ENCODE measurements around the gene SYNGR1. TPM values are rescaled to one million over a fixed set of nuclear protein-coding genes. Genes with fewer than 3 reads are reported as not detected.
"Not testable (repeated sequence)": the region's sequence is repeated elsewhere in the genome, so short reads cannot be mapped to it uniquely, and the experiment has no call there.

Gene SYNGR1
- polyA plus RNA-seq, 1 donor from 2014 or later: 9.1 TPM

DNA sequence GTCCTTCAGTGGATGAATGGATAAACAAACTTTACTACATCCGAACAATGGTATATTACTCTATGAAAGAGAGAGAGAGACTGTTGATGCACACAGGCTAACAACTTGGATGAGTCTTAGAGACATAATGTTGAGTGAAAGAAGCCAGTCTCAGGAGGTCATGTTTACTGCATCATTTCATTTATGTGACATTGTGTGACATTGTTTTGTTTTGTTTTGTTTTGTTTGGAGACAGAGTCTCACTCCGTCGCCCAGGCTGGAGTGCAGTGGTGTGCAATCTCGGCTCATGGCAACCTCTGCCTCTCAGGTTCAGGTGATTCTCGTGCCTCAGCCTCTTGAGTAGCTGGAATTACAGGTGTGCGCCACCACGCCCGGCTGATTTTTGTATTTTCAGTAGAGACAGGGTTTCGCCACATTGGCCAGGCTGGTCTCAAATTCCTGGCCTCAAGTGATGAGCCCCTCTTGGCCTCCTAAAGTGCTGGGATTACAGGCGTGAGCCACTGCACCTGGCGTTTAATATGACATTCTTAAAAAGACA, 62.1 kb downstream of the SYNGR1 start:
- H3K36me3 Mint-ChIP-seq, H3K9me3 Mint-ChIP-seq, H3K27me3 Mint-ChIP-seq, H3K4me3 Mint-ChIP-seq: not testable (repeated sequence)
- H3K4me1 Mint-ChIP-seq: peaks cover 9 to 19% (median 18%) of the 10 kb centered on the region in 3 donors
- H3K27ac Mint-ChIP-seq: peak overlapping the region in 1 of 3 donors; percentile 80

DNA sequence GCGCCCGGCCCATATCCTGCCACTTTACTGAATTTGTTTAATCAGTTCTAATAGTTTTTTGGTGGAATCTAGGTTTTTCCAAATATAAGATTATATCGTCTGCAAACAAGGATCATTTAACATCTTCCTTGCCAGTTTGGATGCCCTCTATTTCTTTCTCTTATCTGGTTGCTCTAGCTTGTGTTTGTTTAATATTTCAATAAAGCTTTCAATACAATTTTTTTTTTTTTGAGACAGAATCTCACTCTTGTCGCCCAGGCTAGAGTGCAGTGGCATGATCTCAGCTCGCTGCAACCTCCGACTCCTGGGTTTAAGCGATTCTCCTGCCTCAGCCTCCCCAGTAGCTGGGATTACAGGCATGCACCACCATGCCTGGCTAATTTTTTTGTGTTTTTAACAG, 63.4 kb downstream of the SYNGR1 start:
- H3K9me3 Mint-ChIP-seq, H3K27me3 Mint-ChIP-seq, H3K4me3 Mint-ChIP-seq, H3K27ac Mint-ChIP-seq, H3K36me3 Mint-ChIP-seq: not testable (repeated sequence)
- H3K4me1 Mint-ChIP-seq: peaks cover 7 to 15% (median 12%) of the 10 kb centered on the region in 3 donors

- H3K27ac Mint-ChIP-seq: peak overlapping the region in 1 of 3 donors; percentile 31
- H3K27me3 Mint-ChIP-seq: no peaks in the 10 kb centered on the region
- peaks cover 3% of the 10 kb centered on the region for H3K36me3 Mint-ChIP-seq
- H3K9me3 Mint-ChIP-seq: no peaks in the 10 kb centered on the region
- H3K4me3 Mint-ChIP-seq: peak overlapping the region in 1 of 4 donors; percentile 23
- H3K4me1 Mint-ChIP-seq: peaks cover 8 to 16% (median 12%) of the 10 kb centered on the region in 3 donors
Measured at GRCh38 chr22:39414377-39414776, 64.6 kb downstream of the SYNGR1 start.

- peaks cover 8 to 12% (median 11%) of the 10 kb centered on the region in 3 donors for H3K4me1 Mint-ChIP-seq
- H3K27ac Mint-ChIP-seq: peak overlapping the region in 1 of 3 donors; percentile 31
- peaks cover 2% of the 10 kb centered on the region for H3K36me3 Mint-ChIP-seq
- no peaks in the 10 kb centered on the region for H3K27me3 Mint-ChIP-seq
- H3K4me3 Mint-ChIP-seq: no peak overlapping the region
- H3K9me3 Mint-ChIP-seq: no peaks in the 10 kb centered on the region
Measured at GRCh38 chr22:39414886-39415285, 65.1 kb downstream of the SYNGR1 start.

GRCh38 chr22:39415506-39415905, 65.7 kb downstream of the SYNGR1 start:
- peaks cover 8 to 12% (median 11%) of the 10 kb centered on the region in 3 donors for H3K4me1 Mint-ChIP-seq
- no peak overlapping the region for H3K4me3 Mint-ChIP-seq
- peak overlapping the region in 1 of 3 donors; percentile 39 for H3K27ac Mint-ChIP-seq
- no peaks in the 10 kb centered on the region for H3K9me3 Mint-ChIP-seq
- H3K36me3 Mint-ChIP-seq: peaks cover 2% of the 10 kb centered on the region
- H3K27me3 Mint-ChIP-seq: no peaks in the 10 kb centered on the region

- peaks cover 5% of the 10 kb centered on the region for H3K36me3 Mint-ChIP-seq
- H3K4me3 Mint-ChIP-seq: no peak overlapping the region
- H3K27me3 Mint-ChIP-seq: no peaks in the 10 kb centered on the region
- no peaks in the 10 kb centered on the region for H3K9me3 Mint-ChIP-seq
- H3K27ac Mint-ChIP-seq: no peak overlapping the region
- peaks cover 8 to 12% (median 11%) of the 10 kb centered on the region in 3 donors for H3K4me1 Mint-ChIP-seq
Measured at GRCh38 chr22:39416319-39416718, 66.5 kb downstream of the SYNGR1 start.

DNA sequence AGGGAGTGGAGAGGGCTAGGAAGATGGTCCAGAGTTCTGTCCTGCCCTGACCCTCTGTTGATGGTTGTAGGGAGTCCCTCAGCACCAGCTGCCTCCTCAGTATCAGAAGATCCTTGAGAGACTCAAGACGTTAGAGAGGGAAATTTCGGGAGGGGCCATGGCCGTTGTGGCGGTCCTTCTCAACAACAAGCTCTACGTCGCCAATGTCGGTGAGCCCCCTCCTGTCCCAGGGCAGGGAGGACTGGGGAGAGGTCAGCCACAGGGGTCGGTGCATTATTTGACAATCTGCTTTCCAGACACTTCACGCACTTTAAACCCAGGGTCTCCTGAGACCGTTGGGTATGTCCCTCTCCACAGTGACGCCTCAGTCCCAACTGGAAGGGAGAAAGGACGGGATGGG, 67.8 kb downstream of the SYNGR1 start:
- Mint-ChIP-seq H3K9me3 (no peaks in the 10 kb centered on the region), H3K27me3 (no peaks in the 10 kb centered on the region), H3K4me3 (no peak overlapping the region), H3K4me1 (peaks cover 3 to 10% (median 5%) of the 10 kb centered on the region in 3 donors), H3K36me3 (peaks cover 7% of the 10 kb centered on the region), H3K27ac (no peak overlapping the region)

- no peaks in the 10 kb centered on the region for H3K9me3 Mint-ChIP-seq
Measured at GRCh38 chr22:39418696-39419095, 68.9 kb downstream of the SYNGR1 start.

GRCh38 chr22:39419096-39419495, 69.3 kb downstream of the SYNGR1 start:
- no peaks in the 10 kb centered on the region for H3K27me3 Mint-ChIP-seq
- no peak overlapping the region for H3K4me3 Mint-ChIP-seq
- no peak overlapping the region for H3K27ac Mint-ChIP-seq
- no peaks in the 10 kb centered on the region for H3K9me3 Mint-ChIP-seq
- peaks cover 7% of the 10 kb centered on the region for H3K36me3 Mint-ChIP-seq
- peaks cover under 1 to 6% (median 5%) of the 10 kb centered on the region in 3 donors for H3K4me1 Mint-ChIP-seq

More at GRCh38 chr22:39418696-39419095, 68.9 kb downstream of the SYNGR1 start:
- Mint-ChIP-seq H3K27ac (no peak overlapping the region), H3K4me3 (no peak overlapping the region), H3K27me3 (no peaks in the 10 kb centered on the region), H3K4me1 (peaks cover 3 to 10% (median 5%) of the 10 kb centered on the region in 3 donors), H3K36me3 (peaks cover 7% of the 10 kb centered on the region)

GRCh38 chr22:39419911-39420310, 70.1 kb downstream of the SYNGR1 start:
- H3K27me3 Mint-ChIP-seq: no peaks in the 10 kb centered on the region
- no peak overlapping the region for H3K4me3 Mint-ChIP-seq
- no peaks in the 10 kb centered on the region for H3K9me3 Mint-ChIP-seq
- H3K27ac Mint-ChIP-seq: no peak overlapping the region
- H3K4me1 Mint-ChIP-seq: peaks cover 0 to 6% (median 5%) of the 10 kb centered on the region in 3 donors
- peaks cover 7% of the 10 kb centered on the region for H3K36me3 Mint-ChIP-seq

GRCh38 chr22:39421691-39422090, 71.9 kb downstream of the SYNGR1 start:
- no peaks in the 10 kb centered on the region for H3K27me3 Mint-ChIP-seq
- H3K9me3 Mint-ChIP-seq: no peaks in the 10 kb centered on the region
- H3K27ac Mint-ChIP-seq: no peak overlapping the region
- no peak overlapping the region for H3K4me3 Mint-ChIP-seq
- H3K36me3 Mint-ChIP-seq: peaks cover 7% of the 10 kb centered on the region
- peaks cover 0 to 6% (median 5%) of the 10 kb centered on the region in 3 donors for H3K4me1 Mint-ChIP-seq

GRCh38 chr22:39422101-39422500, 72.3 kb downstream of the SYNGR1 start:
- no peak overlapping the region for H3K27ac Mint-ChIP-seq
- H3K4me3 Mint-ChIP-seq: no peak overlapping the region
- peaks cover 0 to 6% (median 5%) of the 10 kb centered on the region in 3 donors for H3K4me1 Mint-ChIP-seq
- peaks cover 7% of the 10 kb centered on the region for H3K36me3 Mint-ChIP-seq
- no peaks in the 10 kb centered on the region for H3K27me3 Mint-ChIP-seq
- H3K9me3 Mint-ChIP-seq: no peaks in the 10 kb centered on the region

DNA sequence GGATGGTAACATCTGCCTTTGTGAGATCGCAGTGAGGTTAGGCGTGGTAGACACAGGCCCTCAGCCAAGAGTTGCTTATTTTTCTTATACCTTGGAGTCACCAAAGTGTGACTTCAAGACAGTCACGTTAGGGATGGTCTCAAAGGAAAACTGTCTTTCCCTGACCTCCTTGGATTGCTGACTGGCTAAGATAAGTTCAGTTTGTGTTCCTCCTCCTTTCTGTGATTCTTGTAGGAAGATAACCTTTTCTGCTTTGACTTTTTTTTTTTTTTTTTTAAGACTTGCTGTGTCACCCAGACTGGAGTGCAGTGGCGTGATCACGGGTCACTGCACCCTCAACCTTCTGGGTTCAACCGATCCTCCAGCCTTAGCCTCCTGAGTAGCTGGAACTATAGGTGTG, 72.9 kb downstream of the SYNGR1 start:
- Mint-ChIP-seq H3K27ac (no peak overlapping the region), H3K36me3 (peaks cover 5% of the 10 kb centered on the region), H3K4me3 (no peak overlapping the region), H3K4me1 (peaks cover 0 to 6% (median 5%) of the 10 kb centered on the region in 3 donors), H3K27me3 (no peaks in the 10 kb centered on the region), H3K9me3 (no peaks in the 10 kb centered on the region)

DNA sequence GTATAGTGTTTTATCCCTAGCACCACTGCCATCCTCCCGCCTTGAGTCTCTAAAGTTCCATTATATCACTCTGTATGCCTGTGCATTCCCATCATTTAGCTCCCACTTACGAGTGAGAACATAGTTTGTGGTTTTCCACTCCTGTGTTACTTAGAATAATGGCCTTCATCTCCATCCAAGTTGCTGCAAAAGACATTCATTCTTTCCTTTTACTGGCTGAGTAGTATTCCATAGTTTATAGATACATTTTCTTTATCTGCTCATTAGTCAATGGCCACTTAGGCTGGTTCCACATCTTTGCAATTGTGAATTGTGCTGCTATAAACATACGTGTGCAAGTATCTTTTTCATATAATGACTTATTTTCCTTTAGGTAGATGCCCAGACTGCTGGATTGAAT, 74.2 kb downstream of the SYNGR1 start:
- H3K27ac Mint-ChIP-seq: peak overlapping the region in 1 of 3 donors; percentile 24
- no peaks in the 10 kb centered on the region for H3K4me1 Mint-ChIP-seq
- H3K4me3 Mint-ChIP-seq: no peak overlapping the region
- H3K36me3 Mint-ChIP-seq: peaks cover 5% of the 10 kb centered on the region
- no peaks in the 10 kb centered on the region for H3K27me3 Mint-ChIP-seq
- H3K9me3 Mint-ChIP-seq: no peaks in the 10 kb centered on the region

DNA sequence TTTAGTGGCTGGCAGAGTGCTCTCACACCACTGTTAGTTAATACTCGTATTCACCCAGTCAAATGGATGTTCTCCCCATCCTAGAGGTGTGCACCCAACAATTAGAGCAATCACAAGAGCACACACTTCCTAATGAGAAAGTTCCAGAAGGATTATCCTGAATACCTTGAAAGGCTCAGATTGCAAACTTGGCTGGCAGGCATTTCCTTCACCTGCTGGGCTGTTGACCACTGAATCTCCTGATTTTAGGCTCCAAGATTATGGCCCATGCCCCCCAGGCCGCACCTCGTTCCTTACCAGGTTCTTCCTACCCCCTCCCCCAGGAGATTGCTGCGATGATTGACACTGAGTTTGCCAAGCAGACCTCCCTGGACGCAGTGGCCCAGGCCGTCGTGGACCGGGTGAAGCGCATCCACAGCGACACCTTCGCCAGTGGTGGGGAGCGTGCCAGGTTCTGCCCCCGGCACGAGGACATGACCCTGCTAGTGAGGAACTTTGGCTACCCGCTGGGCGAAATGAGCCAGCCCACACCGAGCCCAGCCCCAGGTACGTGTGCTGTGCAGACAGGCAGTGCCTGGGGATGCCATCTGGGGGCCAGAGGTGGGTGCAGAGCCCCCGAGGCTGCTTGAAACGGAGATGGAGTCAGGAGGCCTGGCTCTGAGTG, 76.7 kb downstream of the SYNGR1 start:
- Mint-ChIP-seq H3K9me3 (no peaks in the 10 kb centered on the region), H3K4me3 (no peak overlapping the region), H3K36me3 (peaks cover 2% of the 10 kb centered on the region), H3K27me3 (no peaks in the 10 kb centered on the region), H3K4me1 (no peaks in the 10 kb centered on the region), H3K27ac (no peak overlapping the region)
